ENCODE measurements around the gene DLGAP4. TPM values are rescaled to one million over a fixed set of nuclear protein-coding genes. Genes with fewer than 3 reads are reported as not detected.

The DLGAP4 gene
- total RNA-seq, 1 donor from 2014 or later = 47.4 TPM

- DNase-seq (ENCODE audit: low read depth) = no peak
Measured at GRCh38 chr20:36274181-36274841, 31.8 kb upstream of the DLGAP4 start.

GRCh38 chr20:36275011-36275410 is 31.1 kb upstream of the DLGAP4 start:
- no peak for DNase-seq (ENCODE audit: low read depth)

GRCh38 chr20:36275441-36276189 is 30.5 kb upstream of the DLGAP4 start:
- no peak for DNase-seq (ENCODE audit: low read depth)

- DNase-seq (ENCODE audit: low read depth) = no peak
Measured at GRCh38 chr20:36277546-36277945, 28.6 kb upstream of the DLGAP4 start.

GRCh38 chr20:36279362-36279761 is 26.8 kb upstream of the DLGAP4 start:
- DNase-seq (ENCODE audit: low read depth) = no peak

GRCh38 chr20:36279776-36280175 is 26.4 kb upstream of the DLGAP4 start:
- no peak for DNase-seq (ENCODE audit: low read depth)

GRCh38 chr20:36281785-36282380 is 24.3 kb upstream of the DLGAP4 start:
- no peak for DNase-seq (ENCODE audit: low read depth)

- no peak for DNase-seq (ENCODE audit: low read depth)
Measured at GRCh38 chr20:36284751-36285150, 21.4 kb upstream of the DLGAP4 start.

- no peak for DNase-seq (ENCODE audit: low read depth)
Measured at GRCh38 chr20:36285746-36286447, 20.2 kb upstream of the DLGAP4 start.

GRCh38 chr20:36297656-36298055 is 8.5 kb upstream of the DLGAP4 start:
- DNase-seq (ENCODE audit: low read depth) = no peak

- no peak for DNase-seq (ENCODE audit: low read depth)
Measured at GRCh38 chr20:36298061-36298460, 8.1 kb upstream of the DLGAP4 start.

- no peak for DNase-seq (ENCODE audit: low read depth)
Measured at GRCh38 chr20:36298795-36299339, 7.3 kb upstream of the DLGAP4 start.

GRCh38 chr20:36299459-36299858 is 6.7 kb upstream of the DLGAP4 start:
- DNase-seq (ENCODE audit: low read depth) = no peak

GRCh38 chr20:36301359-36302119 is 4.6 kb upstream of the DLGAP4 start:
- no peak for DNase-seq (ENCODE audit: low read depth)

- DNase-seq (ENCODE audit: low read depth) = no peak
Measured at GRCh38 chr20:36303020-36303595, 3.0 kb upstream of the DLGAP4 start.

- DNase-seq (ENCODE audit: low read depth) = no peak
Measured at GRCh38 chr20:36303831-36304230, 2.3 kb upstream of the DLGAP4 start.

- DNase-seq (ENCODE audit: low read depth) = no peak
Measured at GRCh38 chr20:36304786-36305495, 1.2 kb upstream of the DLGAP4 start.

GRCh38 chr20:36306553-36307411 is 643 bp downstream of the DLGAP4 start:
- DNase-seq (ENCODE audit: low read depth) = no peak

Data from renal cortical epithelial cell (primary cell).